Activated CD4-positive, alpha-beta T cell treated with anti-CD3 and anti-CD28 coated beads for 36 hours (primary cell): Measurements from ENCODE around the gene OSBPL5. TPM values are rescaled to one million over a fixed set of nuclear protein-coding genes. Genes with fewer than 3 reads are reported as not detected.

ENCODE experiments used
- ATAC-seq: fragments of 200-7000 bp; cut with Tn5 transposase; one replicate; pipeline ENCODE4 v1.10.0; 2021; ENCODE audit warnings: mild to moderate bottlenecking, moderate library complexity
- CTCF ChIA-PET: fragments of 350-600 bp; sonication (Branson Sonifier 250); formaldehyde crosslinking; loops from one replicate; lab custom pipeline; 2021; ENCODE audit warnings: antibody characterized with exemption; lab: Charles Lee
- POLR2A ChIA-PET: fragments of 350-600 bp; sonication (Branson Sonifier 250); formaldehyde crosslinking; loops from one replicate; lab custom pipeline; 2021; ENCODE audit warnings: antibody characterized with exemption, inconsistent platforms; lab: Charles Lee
- DNase-seq: peaks from one replicate; pipeline ENCODE4 v3.0.0-alpha.2; 2020
- H3K27ac Mint-ChIP-seq: one replicate; pipeline ENCODE4 v1.8.0; 2021; ENCODE audit warnings: mixed read lengths
- H3K27me3 Mint-ChIP-seq: one replicate; pipeline ENCODE4 v1.8.0; 2021; ENCODE audit warnings: mixed read lengths
- H3K36me3 Mint-ChIP-seq: one replicate; pipeline ENCODE4 v1.8.0; 2021; ENCODE audit warnings: low read depth, mixed read lengths
- H3K4me1 Mint-ChIP-seq: one replicate; pipeline ENCODE4 v1.8.0; 2021; ENCODE audit warnings: mixed read lengths
- H3K4me3 Mint-ChIP-seq: one replicate; pipeline ENCODE4 v1.8.0; 2021; ENCODE audit warnings: mild to moderate bottlenecking, moderate library complexity, mixed read lengths
- H3K9me3 Mint-ChIP-seq: one replicate; pipeline ENCODE4 v1.8.0; 2021; ENCODE audit warnings: low read depth, mixed read lengths
- intact Hi-C, 2 experiments: fragments of 100-400 bp; cut with DNase I in 1 of 2; cut with micrococcal nuclease in 1 of 2; formaldehyde crosslinking; loops; one replicate each; pipeline versions ENCODE4 v1.14.2 to v1.15.1; 2022 to 2024; cut with DNase I, micrococcal nuclease
- total RNA-seq, 2 experiments: library from RNA; stranded (reverse); gene quantifications; one replicate each; pipeline ENCODE4 v1.2.3, GENCODE V29; 2021

Gene OSBPL5
- total RNA-seq, 2 experiments from 2014 or later, result 5.8 to 7.1 TPM

DNA sequence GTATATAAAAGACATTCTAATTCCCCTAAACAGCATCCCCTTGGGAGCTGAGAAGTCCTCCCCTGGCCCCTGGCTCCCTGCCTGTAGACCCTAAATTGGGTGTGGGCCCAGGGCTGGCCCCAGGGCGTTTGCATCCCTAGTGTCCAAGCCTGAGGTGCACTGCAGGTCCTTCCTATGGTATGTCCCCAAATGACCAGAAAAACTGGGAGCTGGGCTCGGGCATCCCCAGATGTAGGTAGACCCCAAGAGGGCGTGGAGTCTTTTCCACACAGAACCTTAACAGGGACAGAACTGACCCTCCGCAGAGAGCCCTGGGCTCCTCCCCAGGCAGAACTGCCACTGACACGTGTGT, 782 bp upstream of the OSBPL5 start:
- POLR2A ChIA-PET, result no interaction called here
- ATAC-seq (no peak), DNase-seq (no peak)
- H3K4me1 Mint-ChIP-seq, result peaks cover 33% of the 10 kb centered on the region
- H3K27me3 Mint-ChIP-seq, result peaks cover 22% of the 10 kb centered on the region
- intact Hi-C loops, result loop anchor here (2.0 to 5.0 kb wide), 4 partner anchors 56 to 256 kb away; partner anchors contain the start of genes NAP1L4 (in 1 of the 2) and ZNF195 (in 1 of the 2)
- peak overlapping the region; percentile 67 for H3K4me3 Mint-ChIP-seq
- CTCF ChIA-PET, result no interaction called here
- H3K27ac Mint-ChIP-seq, result no peak overlapping the region
- no peaks in the 10 kb centered on the region for H3K9me3 Mint-ChIP-seq
- no peaks in the 10 kb centered on the region for H3K36me3 Mint-ChIP-seq

DNA sequence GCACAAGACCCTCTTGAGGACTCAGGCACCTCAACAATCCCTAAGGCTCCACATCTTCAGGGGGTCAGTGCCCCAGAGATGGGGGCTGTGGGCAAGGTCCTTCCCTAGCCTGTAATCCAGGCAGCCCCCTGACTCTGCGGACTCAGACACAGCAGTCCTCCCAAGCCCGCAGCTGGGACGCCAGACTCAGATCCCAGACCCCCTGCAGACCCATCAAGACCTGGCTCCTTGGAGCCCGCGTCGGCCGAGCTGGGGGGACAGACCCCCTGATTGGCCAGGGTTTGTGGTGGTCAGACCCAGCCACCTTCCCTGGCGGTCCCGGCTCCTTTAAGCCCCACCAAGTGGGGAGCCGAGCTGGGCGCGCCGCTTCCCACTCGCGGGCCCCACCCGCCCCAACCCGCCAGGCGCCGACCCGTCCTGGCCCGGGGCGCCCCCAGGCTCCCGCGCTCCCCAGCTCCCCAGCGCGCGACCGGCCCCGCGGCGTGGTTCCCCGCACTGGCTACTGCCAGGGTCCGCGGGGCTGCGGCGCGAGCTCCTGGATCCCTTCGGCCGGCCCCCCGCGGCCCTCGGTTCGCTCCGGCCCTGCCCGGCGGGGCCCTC, 458 bp downstream of the OSBPL5 start:
- H3K27me3 Mint-ChIP-seq, result peaks cover 20% of the 10 kb centered on the region
- CTCF ChIA-PET, result no interaction called here
- DNase-seq, result no peak
- H3K36me3 Mint-ChIP-seq, result no peaks in the 10 kb centered on the region
- peak overlapping the region; percentile 60 for H3K4me3 Mint-ChIP-seq
- intact Hi-C loops, result loop anchor here (2.0 to 5.0 kb wide), 4 partner anchors 58 to 258 kb away; partner anchors contain the start of genes NAP1L4 (in 1 of the 2) and ZNF195 (in 1 of the 2)
- no peaks in the 10 kb centered on the region for H3K9me3 Mint-ChIP-seq
- H3K4me1 Mint-ChIP-seq, result peaks cover 28% of the 10 kb centered on the region
- POLR2A ChIA-PET, result no interaction called here
- ATAC-seq, result peak; percentile 8
- no peak overlapping the region for H3K27ac Mint-ChIP-seq

DNA sequence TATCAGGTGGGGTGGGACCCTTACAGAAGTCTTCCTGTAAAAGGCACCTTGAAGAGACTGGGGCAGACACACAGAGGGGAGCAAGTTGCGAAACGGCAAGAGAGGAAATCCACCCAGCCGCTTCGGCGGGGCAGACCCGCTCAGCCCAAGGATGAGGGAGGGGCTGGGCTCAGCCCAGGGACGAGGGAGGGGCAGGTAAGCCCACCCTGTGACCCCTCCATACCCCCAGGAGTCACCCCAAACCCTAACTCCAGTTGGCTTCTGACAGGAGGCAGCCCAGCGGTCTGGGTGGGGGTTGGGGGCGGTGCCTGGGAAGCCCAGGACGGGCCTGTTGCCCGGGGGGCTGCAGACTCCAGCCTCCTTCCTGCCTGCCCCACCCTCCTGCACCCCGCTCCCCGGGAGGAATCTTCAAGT, 965 bp downstream of the OSBPL5 start:
- Mint-ChIP-seq H3K4me1 (peaks cover 24% of the 10 kb centered on the region), H3K27me3 (peaks cover 19% of the 10 kb centered on the region), H3K9me3 (no peaks in the 10 kb centered on the region), H3K4me3 (peak overlapping the region; percentile 66), H3K36me3 (no peaks in the 10 kb centered on the region), H3K27ac (no peak overlapping the region)
- DNase-seq (no peak), ATAC-seq (no peak)
- intact Hi-C loops, result loop anchor here in 1 of 2 experiments (2.0 kb wide), 1 partner anchor 171 kb away; the partner anchor contains the start of gene NAP1L4
- POLR2A ChIA-PET, result no interaction called here
- CTCF ChIA-PET, result no interaction called here

GRCh38 chr11:3163241-3163981, 1.7 kb downstream of the OSBPL5 start:
- POLR2A ChIA-PET, result interaction anchor here (0.6 kb wide), 1 partner anchor 117 kb away, joined by 3 read pairs; no protein-coding TSS in a partner anchor

GRCh38 chr11:3162410-3163240, 2.5 kb downstream of the OSBPL5 start:
- ChIA-PET POLR2A (interaction anchor here (0.6 kb wide), 2 partner anchors 33 to 116 kb away, joined by 3 read pairs; no protein-coding TSS in a partner anchor), CTCF (interaction anchor here (0.6 to 0.7 kb wide), 2 partner anchors 18 to 244 kb away, joined by 3 read pairs; no protein-coding TSS in a partner anchor)
- no peak overlapping the region for H3K27ac Mint-ChIP-seq
- H3K9me3 Mint-ChIP-seq, result no peaks in the 10 kb centered on the region
- H3K27me3 Mint-ChIP-seq, result peaks cover 16% of the 10 kb centered on the region
- no peaks in the 10 kb centered on the region for H3K36me3 Mint-ChIP-seq
- intact Hi-C loops, result no loop called here
- no peak overlapping the region for H3K4me3 Mint-ChIP-seq
- no peak for DNase-seq
- no peak for ATAC-seq
- peaks cover 23% of the 10 kb centered on the region for H3K4me1 Mint-ChIP-seq

More at GRCh38 chr11:3163241-3163981, 1.7 kb downstream of the OSBPL5 start:
- intact Hi-C loops, result no loop called here
- DNase-seq (no peak), ATAC-seq (peak; percentile 25)
- CTCF ChIA-PET, result interaction anchor here (0.7 kb wide), 1 partner anchor 244 kb away, joined by 3 read pairs; no protein-coding TSS in a partner anchor
- Mint-ChIP-seq H3K4me3 (peak overlapping the region; percentile 66), H3K9me3 (no peaks in the 10 kb centered on the region), H3K27ac (no peak overlapping the region), H3K27me3 (peaks cover 16% of the 10 kb centered on the region), H3K36me3 (no peaks in the 10 kb centered on the region), H3K4me1 (peaks cover 22% of the 10 kb centered on the region)

- Mint-ChIP-seq H3K4me1 (peaks cover 29% of the 10 kb centered on the region), H3K27ac (no peak overlapping the region), H3K4me3 (no peak overlapping the region), H3K27me3 (peaks cover 16% of the 10 kb centered on the region), H3K36me3 (no peaks in the 10 kb centered on the region), H3K9me3 (no peaks in the 10 kb centered on the region)
- no peak for DNase-seq
- ATAC-seq, result no peak
- CTCF ChIA-PET, result interaction anchor here (0.6 kb wide), 1 partner anchor 330 kb away, joined by 3 read pairs; no protein-coding TSS in a partner anchor
- POLR2A ChIA-PET, result interaction anchor here (0.6 to 0.8 kb wide), 2 partner anchors 34 to 627 kb away, joined by 3 read pairs; no protein-coding TSS in a partner anchor
- intact Hi-C loops, result no loop called here
These were observed 3.2 kb downstream of the OSBPL5 start for GRCh38 chr11:3161720-3162409.

GRCh38 chr11:3161309-3161708, 3.8 kb downstream of the OSBPL5 start:
- DNase-seq (no peak), ATAC-seq (no peak)
- POLR2A ChIA-PET, result interaction anchor here (0.8 kb wide), 1 partner anchor 627 kb away, joined by 3 read pairs; no protein-coding TSS in a partner anchor
- no peak overlapping the region for H3K4me3 Mint-ChIP-seq
- CTCF ChIA-PET, result interaction anchor here (0.6 to 0.8 kb wide), 2 partner anchors 273 to 330 kb away, joined by 3 read pairs; no protein-coding TSS in a partner anchor
- peaks cover 14% of the 10 kb centered on the region for H3K27me3 Mint-ChIP-seq
- intact Hi-C loops, result no loop called here
- H3K27ac Mint-ChIP-seq, result no peak overlapping the region
- no peaks in the 10 kb centered on the region for H3K36me3 Mint-ChIP-seq
- H3K9me3 Mint-ChIP-seq, result no peaks in the 10 kb centered on the region
- peaks cover 29% of the 10 kb centered on the region for H3K4me1 Mint-ChIP-seq

- ChIA-PET CTCF (interaction anchor here (0.8 kb wide), 1 partner anchor 274 kb away, joined by 3 read pairs; no protein-coding TSS in a partner anchor), POLR2A (no interaction called here)
- Mint-ChIP-seq H3K27ac (no peak overlapping the region), H3K4me3 (no peak overlapping the region), H3K9me3 (no peaks in the 10 kb centered on the region), H3K36me3 (no peaks in the 10 kb centered on the region), H3K27me3 (peaks cover 11% of the 10 kb centered on the region), H3K4me1 (peaks cover 25% of the 10 kb centered on the region)
- ATAC-seq, result peak; percentile 63
- intact Hi-C loops, result no loop called here
- peak; percentile 69 for DNase-seq
These were observed 4.7 kb downstream of the OSBPL5 start for GRCh38 chr11:3160252-3161031.

GRCh38 chr11:3159296-3160190, 5.6 kb downstream of the OSBPL5 start:
- CTCF ChIA-PET, result no interaction called here
- intact Hi-C loops, result no loop called here
- no peak for ATAC-seq

More at GRCh38 chr11:3159296-3160190, 5.6 kb downstream of the OSBPL5 start:
- H3K27ac Mint-ChIP-seq, result no peak overlapping the region
- DNase-seq, result no peak
- no peaks in the 10 kb centered on the region for H3K9me3 Mint-ChIP-seq
- POLR2A ChIA-PET, result no interaction called here
- H3K27me3 Mint-ChIP-seq, result peaks cover 11% of the 10 kb centered on the region
- H3K36me3 Mint-ChIP-seq, result no peaks in the 10 kb centered on the region
- H3K4me1 Mint-ChIP-seq, result peaks cover 25% of the 10 kb centered on the region
- H3K4me3 Mint-ChIP-seq, result no peak overlapping the region
